Measurements from ENCODE around the gene SRSF3.
"Not testable (repeated sequence)": the region's sequence is repeated elsewhere in the genome, so short reads cannot be mapped to it uniquely, and the experiment has no call there.

Gene SRSF3

DNA sequence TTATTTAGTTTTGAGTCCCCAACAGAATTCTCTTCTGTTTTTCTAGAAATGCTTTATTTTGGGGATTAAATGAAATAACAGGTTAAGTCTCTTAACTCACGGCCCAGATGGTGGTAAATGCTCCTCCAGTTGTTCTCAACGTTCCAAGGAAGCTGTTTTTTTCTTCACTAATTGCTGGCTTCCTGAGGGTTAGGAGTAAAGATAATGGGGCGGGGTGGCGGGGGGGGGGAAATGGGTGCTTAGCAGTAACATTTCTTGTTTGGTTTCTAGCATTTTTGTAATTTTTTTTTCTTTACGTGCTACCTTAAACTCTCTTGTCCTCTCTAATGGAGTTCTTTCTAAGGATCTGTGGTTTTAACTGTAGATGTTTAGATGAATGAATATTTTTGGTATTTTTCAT, 2.2 kb downstream of the SRSF3 start:
- DNase-seq (ENCODE audit: low spot score), result no peak
- ChIA-PET CTCF (no interaction called here), POLR2A (ENCODE audit: low non-redundant PET) (interaction anchor here (0.7 kb wide), 1 partner anchor 164 kb away, joined by 4 read pairs; no protein-coding TSS in a partner anchor)
- TF ChIP-seq, protein P1, sequence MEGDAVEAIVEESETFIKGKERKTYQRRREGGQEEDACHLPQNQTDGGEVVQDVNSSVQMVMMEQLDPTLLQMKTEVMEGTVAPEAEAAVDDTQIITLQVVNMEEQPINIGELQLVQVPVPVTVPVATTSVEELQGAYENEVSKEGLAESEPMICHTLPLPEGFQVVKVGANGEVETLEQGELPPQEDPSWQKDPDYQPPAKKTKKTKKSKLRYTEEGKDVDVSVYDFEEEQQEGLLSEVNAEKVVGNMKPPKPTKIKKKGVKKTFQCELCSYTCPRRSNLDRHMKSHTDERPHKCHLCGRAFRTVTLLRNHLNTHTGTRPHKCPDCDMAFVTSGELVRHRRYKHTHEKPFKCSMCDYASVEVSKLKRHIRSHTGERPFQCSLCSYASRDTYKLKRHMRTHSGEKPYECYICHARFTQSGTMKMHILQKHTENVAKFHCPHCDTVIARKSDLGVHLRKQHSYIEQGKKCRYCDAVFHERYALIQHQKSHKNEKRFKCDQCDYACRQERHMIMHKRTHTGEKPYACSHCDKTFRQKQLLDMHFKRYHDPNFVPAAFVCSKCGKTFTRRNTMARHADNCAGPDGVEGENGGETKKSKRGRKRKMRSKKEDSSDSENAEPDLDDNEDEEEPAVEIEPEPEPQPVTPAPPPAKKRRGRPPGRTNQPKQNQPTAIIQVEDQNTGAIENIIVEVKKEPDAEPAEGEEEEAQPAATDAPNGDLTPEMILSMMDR (conservative IDR thresholded peaks at IDR 0.05; ENCODE audit: low read depth), result no peak
- peak overlapping the region; percentile 64 for H3K27ac ChIP-seq

DNA sequence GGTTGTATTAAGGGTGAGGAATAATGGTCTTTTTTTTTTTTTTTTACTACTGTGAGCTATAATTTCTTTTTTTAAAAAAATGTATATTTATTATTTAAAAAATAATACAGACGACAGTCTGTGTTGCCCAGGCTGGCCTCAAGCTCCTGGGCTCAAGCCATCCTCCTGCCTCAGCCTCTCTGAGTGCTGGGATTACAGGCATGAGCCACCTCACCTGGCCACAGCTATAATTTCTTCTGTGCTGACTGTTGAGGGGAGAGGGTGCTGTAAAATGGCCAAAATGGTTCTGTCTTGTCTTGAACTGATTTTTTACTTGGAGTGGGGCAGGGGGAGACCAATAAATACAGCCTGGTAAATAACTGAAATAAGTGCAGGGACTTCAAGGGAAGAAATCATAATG, 3.6 kb downstream of the SRSF3 start:
- POLR2A ChIA-PET (ENCODE audit: low non-redundant PET), result interaction anchor here (0.6 to 1.1 kb wide), 3 partner anchors 9 to 654 kb away, joined by 4 to 5 read pairs (median 4); no protein-coding TSS in a partner anchor
- TF ChIP-seq, protein P1 (conservative IDR thresholded peaks at IDR 0.05; ENCODE audit: low read depth), result no peak
- peak overlapping the region; percentile 47 for H3K27ac ChIP-seq
- CTCF ChIA-PET, result interaction anchor here (0.8 to 1.3 kb wide), 2 partner anchors 84 to 161 kb away, joined by 3 to 6 read pairs; no protein-coding TSS in a partner anchor
- no peak for DNase-seq (ENCODE audit: low spot score)

DNA sequence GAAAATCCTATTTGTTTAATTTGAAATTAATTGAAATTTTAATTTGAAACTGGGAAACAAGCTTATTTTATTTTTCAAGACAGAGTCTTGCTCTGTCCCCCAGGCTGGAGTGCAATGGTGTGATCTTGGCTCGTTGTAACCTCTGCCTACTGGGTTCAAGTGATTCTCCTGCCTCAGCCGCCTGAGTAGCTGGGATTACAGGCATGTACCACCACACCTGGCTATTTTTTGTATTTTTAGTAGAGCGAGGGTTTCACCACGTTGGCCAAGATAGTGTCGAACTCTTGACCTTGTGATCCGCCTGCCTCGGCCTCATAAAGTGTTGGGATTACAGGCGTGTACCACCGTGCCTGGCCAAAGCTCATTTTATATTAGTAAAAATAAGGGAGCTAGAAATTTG, 4.2 kb downstream of the SRSF3 start:
- POLR2A ChIA-PET (ENCODE audit: low non-redundant PET), result interaction anchor here (0.6 to 1.1 kb wide), 2 partner anchors 8 to 54 kb away, joined by 4 to 5 read pairs; no protein-coding TSS in a partner anchor
- peak overlapping the region; percentile 43 for H3K27ac ChIP-seq

DNA sequence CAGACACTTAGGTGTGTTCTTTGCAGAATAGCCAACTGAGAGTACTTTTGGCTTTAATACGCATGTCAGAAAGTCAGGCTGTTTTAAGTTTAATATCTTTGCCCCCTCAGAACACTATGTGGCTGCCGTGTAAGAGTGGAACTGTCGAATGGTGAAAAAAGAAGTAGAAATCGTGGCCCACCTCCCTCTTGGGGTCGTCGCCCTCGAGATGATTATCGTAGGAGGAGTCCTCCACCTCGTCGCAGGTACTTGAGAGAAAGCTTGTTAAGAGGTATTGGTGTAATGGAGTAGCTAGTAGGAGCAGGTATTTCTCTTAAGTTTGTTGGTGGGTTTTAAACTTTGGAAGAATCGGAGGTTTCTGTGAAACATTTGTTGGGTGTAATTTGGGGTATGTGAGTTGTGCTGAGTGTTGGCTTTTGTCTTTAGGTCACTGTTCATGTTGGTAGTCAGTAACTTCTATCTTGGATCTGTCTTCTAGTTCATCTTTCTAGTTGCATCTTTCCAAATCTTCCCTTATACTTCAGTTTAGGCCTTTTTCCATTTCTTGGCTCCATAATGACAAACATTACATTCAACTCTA, 4.7 kb downstream of the SRSF3 start:
- TF ChIP-seq, protein P1 (conservative IDR thresholded peaks at IDR 0.05; ENCODE audit: low read depth), result no peak
- no peak for DNase-seq (ENCODE audit: low spot score)
- CTCF ChIA-PET, result interaction anchor here (1.3 kb wide), 1 partner anchor 160 kb away, joined by 6 read pairs; no protein-coding TSS in a partner anchor
- peak overlapping the region; percentile 43 for H3K27ac ChIP-seq
- POLR2A ChIA-PET (ENCODE audit: low non-redundant PET), result interaction anchor here (1.1 kb wide), 1 partner anchor 8 kb away, joined by 5 read pairs; no protein-coding TSS in a partner anchor

More for the DNA sequence above, 4.2 kb downstream of the SRSF3 start:
- DNase-seq (ENCODE audit: low spot score), result no peak
- TF ChIP-seq, protein P1 (conservative IDR thresholded peaks at IDR 0.05; ENCODE audit: low read depth), result no peak
- CTCF ChIA-PET, result interaction anchor here (1.3 kb wide), 1 partner anchor 161 kb away, joined by 6 read pairs; no protein-coding TSS in a partner anchor

DNA sequence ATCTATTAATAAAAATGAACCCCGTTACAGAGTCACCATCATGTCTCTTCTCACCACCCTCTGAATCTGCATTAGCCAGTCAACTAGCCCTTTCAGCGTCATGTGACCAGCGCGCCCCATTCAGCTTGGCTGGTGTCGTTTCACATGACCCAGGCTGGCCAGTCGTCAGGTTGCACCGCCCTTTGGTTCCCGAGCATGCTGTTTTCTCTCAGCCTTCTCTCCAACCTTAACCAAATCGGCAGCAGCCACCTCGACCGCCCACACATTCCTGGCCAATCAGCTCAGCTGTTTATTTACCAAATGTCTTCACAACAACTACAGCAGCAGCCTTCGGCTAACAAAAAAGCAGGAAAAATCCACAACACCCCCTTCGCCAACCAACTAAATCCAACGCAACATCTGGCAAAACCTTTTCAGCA, 5.6 kb downstream of the SRSF3 start:
- POLR2A ChIA-PET (ENCODE audit: low non-redundant PET), result no interaction called here
- CTCF ChIA-PET, result interaction anchor here (0.9 kb wide), 1 partner anchor 15 kb away, joined by 4 read pairs; no protein-coding TSS in a partner anchor
- DNase-seq (ENCODE audit: low spot score), result peak; percentile 54
- peak overlapping the region; percentile 61 for H3K27ac ChIP-seq
- TF ChIP-seq, protein P1 (conservative IDR thresholded peaks at IDR 0.05; ENCODE audit: low read depth), result no peak

DNA sequence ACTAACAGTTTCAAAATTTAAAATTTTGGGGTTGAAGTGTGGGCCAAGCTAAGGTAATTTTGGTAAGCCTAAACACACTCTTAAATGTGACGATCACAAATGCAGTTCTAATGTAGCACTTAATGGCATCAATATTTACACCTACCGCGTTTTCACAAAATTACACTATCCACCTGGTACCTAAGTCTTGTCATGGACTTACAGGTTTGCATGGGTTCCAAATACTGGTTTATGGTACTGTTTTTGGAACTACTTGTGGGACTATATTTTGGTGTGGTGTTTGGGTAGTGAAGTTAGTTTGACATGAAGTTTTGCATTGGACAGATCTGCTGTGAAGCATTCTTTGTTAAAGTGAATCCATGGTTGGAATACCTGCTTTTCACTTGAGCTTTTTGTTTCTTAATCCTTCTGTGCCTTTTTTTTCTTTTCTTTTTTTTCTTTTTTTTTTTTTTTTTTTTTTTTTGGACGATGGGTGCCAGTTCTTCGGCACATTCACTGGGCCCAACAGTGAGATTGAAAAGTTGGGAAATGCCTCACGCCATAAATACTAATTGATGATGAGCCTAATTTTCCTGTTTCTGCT, 6.5 kb downstream of the SRSF3 start:
- POLR2A ChIA-PET (ENCODE audit: low non-redundant PET), result no interaction called here
- CTCF ChIA-PET, result interaction anchor here (0.6 to 0.9 kb wide), 2 partner anchors 15 to 106 kb away, joined by 4 read pairs; no protein-coding TSS in a partner anchor
- no peak overlapping the region for H3K27ac ChIP-seq
- DNase-seq (ENCODE audit: low spot score), result no peak
- TF ChIP-seq, protein P1 (conservative IDR thresholded peaks at IDR 0.05; ENCODE audit: low read depth), result no peak

DNA sequence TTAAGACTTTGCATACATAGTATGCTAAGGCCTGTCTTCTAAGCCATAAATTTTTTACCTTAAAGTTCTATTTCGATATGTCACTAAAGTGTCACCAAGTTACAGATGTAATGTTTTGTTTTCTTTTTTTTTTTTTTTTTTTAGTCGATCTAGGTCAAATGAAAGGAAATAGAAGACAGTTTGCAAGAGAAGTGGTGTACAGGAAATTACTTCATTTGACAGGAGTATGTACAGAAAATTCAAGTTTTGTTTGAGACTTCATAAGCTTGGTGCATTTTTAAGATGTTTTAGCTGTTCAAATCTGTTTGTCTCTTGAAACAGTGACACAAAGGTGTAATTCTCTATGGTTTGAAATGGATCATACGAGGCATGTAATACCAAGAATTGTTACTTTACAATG, 7.7 kb downstream of the SRSF3 start:
- POLR2A ChIA-PET (ENCODE audit: low non-redundant PET); DNase-seq (ENCODE audit: low spot score); H3K27ac ChIP-seq: not testable (repeated sequence)
- CTCF ChIA-PET, result interaction anchor here (0.8 kb wide), 1 partner anchor 986 kb away, joined by 4 read pairs; no protein-coding TSS in a partner anchor

All from RWPE1 (cell line).